Urinary bladder (tissue), 4 donors: ENCODE data around the gene OR2A5. TPM values are rescaled to one million over a fixed set of nuclear protein-coding genes. Genes with fewer than 3 reads are reported as not detected.
"Not testable (repeated sequence)": the region's sequence is repeated elsewhere in the genome, so short reads cannot be mapped to it uniquely, and the experiment has no call there.

Experiments
- DNase-seq: peaks from one replicate; pipeline ENCODE4 v3.0.0-alpha.2; 2015; ENCODE audit errors: extremely low spot score
- H3K27ac ChIP-seq: one replicate; pipeline ENCODE4 v1.5.1; 2013; ENCODE audit warnings: low read depth, mild to moderate bottlenecking, moderate library complexity
- H3K36me3 ChIP-seq: one replicate; pipeline ENCODE4 v1.6.1; 2013; ENCODE audit warnings: mild to moderate bottlenecking, moderate library complexity; ENCODE audit not compliant: insufficient read depth
- H3K4me1 ChIP-seq: one replicate; pipeline ENCODE4 v1.6.1; 2013; ENCODE audit warnings: mild to moderate bottlenecking, moderate library complexity; ENCODE audit not compliant: insufficient read depth
- H3K4me3 ChIP-seq: one replicate; pipeline ENCODE4 v1.5.1; 2013; ENCODE audit warnings: low read depth, low read length
- WGBS: extraction: QIAGEN DNeasy Blood & Tissue Kit; methylation state at CpG from one replicate; pipeline ENCODE4 v1.1.7; 2013; 5-methylcytosine and 5-hydroxymethylcytosine counted together
- polyA plus RNA-seq: library from polyadenylated mRNA; stranded (reverse); fragments of 200-250 nt; gene quantifications from one replicate; pipeline ENCODE4 v1.2.3, GENCODE V29; 2013
- total RNA-seq: library from RNA; depleted of rRNA; stranded (reverse); fragments of >200 nt; gene quantifications from one replicate; pipeline ENCODE4 v1.2.3, GENCODE V29; 2014
- donor health status: healthy with polysubstance abuse.
- donor health status: healthy.

The OR2A5 gene
- total and polyA plus RNA-seq, 2 donors: not detected

GRCh38 chr7:144050093-144050492 is 1.3 kb downstream of the OR2A5 start:
- WGBS: 21% methylated on average over 3 of the region's 3 CpGs
- H3K36me3 ChIP-seq: no peaks in the 10 kb centered on the region
- no peak overlapping the region for H3K4me3 ChIP-seq
- no peak for DNase-seq
- H3K4me1 ChIP-seq: no peaks in the 10 kb centered on the region
- no peak overlapping the region for H3K27ac ChIP-seq

DNA sequence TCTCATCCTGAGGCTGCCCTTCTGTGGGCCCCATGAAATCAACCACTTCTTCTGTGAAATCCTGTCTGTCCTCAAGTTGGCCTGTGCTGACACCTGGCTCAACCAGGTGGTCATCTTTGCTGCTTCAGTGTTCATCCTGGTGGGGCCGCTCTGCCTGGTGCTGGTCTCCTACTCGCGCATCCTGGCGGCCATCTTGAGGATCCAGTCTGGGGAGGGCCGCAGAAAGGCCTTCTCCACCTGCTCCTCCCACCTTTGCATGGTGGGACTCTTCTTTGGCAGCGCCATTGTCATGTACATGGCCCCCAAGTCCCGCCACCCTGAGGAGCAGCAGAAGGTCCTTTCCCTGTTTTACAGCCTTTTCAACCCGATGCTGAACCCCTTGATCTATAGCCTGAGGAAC is 2.1 kb downstream of the OR2A5 start:
- not testable (repeated sequence) for DNase-seq, H3K4me1 ChIP-seq, H3K4me3 ChIP-seq, H3K36me3 ChIP-seq, H3K27ac ChIP-seq
- 88% methylated on average over 8 of the region's 8 CpGs for WGBS

DNA sequence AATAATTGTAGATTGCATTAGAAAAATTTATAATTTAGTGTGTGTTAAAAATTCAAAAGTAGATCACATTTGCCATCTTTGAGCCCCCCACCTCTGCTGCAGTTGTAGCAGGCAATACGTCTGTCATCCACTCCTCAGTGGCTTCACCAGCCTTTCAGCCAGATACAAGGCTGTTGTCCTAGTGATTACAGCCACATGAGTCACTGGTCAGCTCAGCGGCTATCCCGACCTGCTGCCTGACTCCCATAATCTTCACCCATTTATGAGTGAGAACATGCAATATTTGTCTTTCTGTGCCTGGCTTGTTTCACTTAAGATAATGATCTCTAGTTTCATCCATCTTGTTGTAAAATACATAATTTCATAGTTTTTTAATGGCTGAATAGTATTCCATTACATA is 9.2 kb downstream of the OR2A5 start:
- DNase-seq: no peak
- no peaks in the 10 kb centered on the region for H3K36me3 ChIP-seq

DNA sequence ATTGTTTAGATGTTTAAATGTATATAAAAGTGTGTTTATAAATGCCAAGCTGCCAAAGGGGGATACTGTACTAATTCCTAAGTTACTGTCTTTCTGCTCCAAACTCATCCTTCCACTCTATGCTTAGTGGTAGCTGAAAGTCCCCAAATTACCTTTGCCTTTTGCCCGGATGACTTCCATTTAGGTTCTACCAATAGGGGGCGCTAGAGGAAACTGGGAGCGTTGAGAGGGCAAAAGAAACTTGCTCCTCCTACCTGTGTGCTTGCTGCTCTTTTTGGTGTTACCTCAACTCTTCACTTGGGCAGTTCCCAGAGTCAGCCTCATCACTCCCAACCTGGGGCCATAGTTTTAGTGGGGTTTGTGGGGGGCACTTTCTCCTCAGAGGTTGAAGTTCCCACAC is 15.0 kb downstream of the OR2A5 start:
- WGBS: 58% methylated on average over 3 of the region's 3 CpGs
- no peak for DNase-seq
- Histone ChIP-seq H3K4me1 (no peaks in the 10 kb centered on the region), H3K4me3 (no peak overlapping the region), H3K36me3 (no peaks in the 10 kb centered on the region), H3K27ac (no peak overlapping the region)

More for the DNA sequence above, 9.2 kb downstream of the OR2A5 start:
- WGBS: 73% methylated on average over 3 of the region's 3 CpGs
- Histone ChIP-seq H3K4me1 (no peaks in the 10 kb centered on the region), H3K27ac (no peak overlapping the region), H3K4me3 (no peak overlapping the region)

DNA sequence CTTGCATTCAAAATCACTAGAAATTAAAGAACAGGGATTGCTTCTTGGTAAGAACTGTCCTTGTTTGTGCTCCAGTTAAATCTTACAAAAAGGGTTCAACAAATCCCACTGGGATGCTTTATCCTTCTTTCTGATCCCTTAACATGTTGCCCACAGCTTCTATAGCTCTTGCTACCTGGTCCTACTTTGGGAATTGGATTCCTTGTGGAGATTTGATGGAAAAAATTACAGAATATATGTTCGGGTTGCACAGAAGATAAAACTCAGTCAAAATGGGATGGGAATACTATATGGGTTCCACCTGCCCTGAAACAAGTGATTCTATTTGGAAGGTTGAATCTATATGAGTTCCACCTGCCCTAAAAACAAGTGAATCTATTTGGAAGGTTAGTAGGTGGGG is 20.8 kb downstream of the OR2A5 start, which contains the start of gene OR2A25:
TSS of gene OR2A25 (plus strand) at position 301 of the 400 bp plus-strand sequence. CDS start 4,409 bp downstream, outside the sequence.
- H3K4me3 ChIP-seq: no peak within 1 kb of the TSS
- WGBS: 79% methylated on average over 1 of the region's 1 CpG
- H3K36me3 ChIP-seq: no peaks in the 10 kb centered on the region
- no peak within 1 kb of the TSS for H3K27ac ChIP-seq
- H3K4me1 ChIP-seq: no peaks in the 10 kb centered on the region
- DNase-seq: no peak

GRCh38 chr7:144069953-144070352 is 21.2 kb downstream of the OR2A5 start:
- 43% methylated on average over 2 of the region's 2 CpGs for WGBS
- no peaks in the 10 kb centered on the region for H3K36me3 ChIP-seq
- no peaks in the 10 kb centered on the region for H3K4me1 ChIP-seq
- no peak for DNase-seq
- H3K27ac ChIP-seq: no peak overlapping the region
- H3K4me3 ChIP-seq: no peak overlapping the region

GRCh38 chr7:144074374-144074773 is 25.6 kb downstream of the OR2A5 start:
- Histone ChIP-seq H3K4me3 (no peak overlapping the region), H3K27ac (no peak overlapping the region), H3K4me1 (no peaks in the 10 kb centered on the region), H3K36me3 (no peaks in the 10 kb centered on the region)
- DNase-seq: no peak
- WGBS: 90% methylated on average over 8 of the region's 8 CpGs

DNA sequence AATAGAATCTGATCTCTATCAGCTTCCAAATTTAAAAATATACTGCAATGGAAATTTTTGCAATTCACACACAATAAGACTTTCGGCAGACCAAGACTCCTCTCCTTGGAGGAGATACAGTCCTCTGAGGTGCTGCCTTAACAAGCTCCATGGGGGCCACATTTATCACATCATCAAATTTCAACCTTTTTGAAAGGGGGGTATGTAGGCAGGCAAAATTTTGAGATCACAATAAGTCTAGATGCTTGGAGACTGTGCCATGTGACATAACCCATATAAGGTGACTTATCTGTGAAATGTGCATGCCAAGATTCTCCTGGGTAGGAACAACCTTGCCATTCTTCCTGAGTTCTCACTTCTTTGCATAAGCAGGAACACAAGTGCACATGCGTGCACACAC is 37.2 kb downstream of the OR2A5 start, which contains the start of gene OR2A12:
TSS of gene OR2A12 (plus strand) at position 301 of the 400 bp plus-strand sequence. CDS start 8,830 bp downstream, outside the sequence.
- H3K4me1 ChIP-seq: no peaks in the 10 kb centered on the region

GRCh38 chr7:144086730-144087129 is 38.0 kb downstream of the OR2A5 start:
- WGBS: 60% methylated on average over 4 of the region's 4 CpGs
- DNase-seq: no peak
- Histone ChIP-seq H3K4me3 (no peak overlapping the region), H3K4me1 (no peaks in the 10 kb centered on the region), H3K27ac (no peak overlapping the region), H3K36me3 (no peaks in the 10 kb centered on the region)

More for the DNA sequence above, 37.2 kb downstream of the OR2A5 start, which contains the start of gene OR2A12:
- no peaks in the 10 kb centered on the region for H3K36me3 ChIP-seq
- 82% methylated on average over 2 of the region's 2 CpGs for WGBS
- no peak for DNase-seq
- H3K4me3 ChIP-seq: no peak within 1 kb of the TSS
- no peak within 1 kb of the TSS for H3K27ac ChIP-seq

- Histone ChIP-seq H3K27ac (no peak overlapping the region), H3K4me3 (no peak overlapping the region), H3K36me3 (no peaks in the 10 kb centered on the region), H3K4me1 (no peaks in the 10 kb centered on the region)
- WGBS: 75% methylated on average over 1 of the region's 1 CpG
- no peak for DNase-seq
Observed at GRCh38 chr7:144087230-144087629, 38.5 kb downstream of the OR2A5 start.

DNA sequence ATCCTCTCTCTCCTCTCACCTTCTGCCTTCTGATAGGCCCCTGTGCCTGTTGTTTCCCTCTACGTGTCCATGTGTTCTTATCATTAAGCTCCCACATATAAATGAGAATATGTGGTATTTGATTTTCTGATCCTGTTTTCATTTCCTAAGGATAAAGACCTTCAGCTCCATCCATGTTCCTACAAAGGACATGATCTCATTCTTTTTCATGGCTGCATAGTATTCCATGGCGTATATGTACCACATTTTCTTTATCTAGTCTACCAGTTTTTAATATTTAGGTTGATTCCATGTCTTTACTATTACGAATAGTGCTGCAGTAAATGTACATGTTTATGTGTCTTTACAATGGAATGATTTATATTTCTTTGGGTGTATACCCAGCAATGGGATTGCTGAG is 41.9 kb downstream of the OR2A5 start:
- Histone ChIP-seq H3K4me1 (no peaks in the 10 kb centered on the region), H3K4me3 (no peak overlapping the region), H3K27ac (no peak overlapping the region), H3K36me3 (no peaks in the 10 kb centered on the region)
- no peak for DNase-seq
- 88% methylated on average over 3 of the region's 3 CpGs for WGBS

- no peak for DNase-seq
- Histone ChIP-seq H3K36me3 (no peaks in the 10 kb centered on the region), H3K27ac (no peak overlapping the region), H3K4me1 (no peaks in the 10 kb centered on the region), H3K4me3 (no peak overlapping the region)
Observed at GRCh38 chr7:144098776-144099175, 50.0 kb downstream of the OR2A5 start.

DNA sequence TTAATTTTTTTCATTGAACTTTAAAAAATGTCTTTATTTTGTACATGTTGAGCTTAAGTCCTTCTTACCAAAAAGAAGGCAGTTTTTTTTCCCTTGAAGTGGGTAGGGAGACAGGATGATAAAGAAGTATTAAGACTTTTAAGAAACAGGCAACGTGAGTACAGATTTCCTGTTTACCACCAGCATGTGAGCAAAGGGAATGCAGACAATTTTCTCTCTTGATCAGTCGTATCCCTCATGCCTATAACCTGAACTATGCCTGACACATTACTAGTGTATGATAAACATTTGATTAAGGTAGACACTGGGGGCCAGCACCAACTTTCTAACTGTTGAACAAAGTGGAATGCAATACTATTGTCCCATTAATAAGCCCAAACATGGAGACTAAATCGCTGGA is 51.9 kb downstream of the OR2A5 start:
- H3K4me1 ChIP-seq: no peaks in the 10 kb centered on the region
- 43% methylated on average over 3 of the region's 3 CpGs for WGBS
- no peak for DNase-seq
- no peak overlapping the region for H3K4me3 ChIP-seq
- no peak overlapping the region for H3K27ac ChIP-seq
- no peaks in the 10 kb centered on the region for H3K36me3 ChIP-seq

DNA sequence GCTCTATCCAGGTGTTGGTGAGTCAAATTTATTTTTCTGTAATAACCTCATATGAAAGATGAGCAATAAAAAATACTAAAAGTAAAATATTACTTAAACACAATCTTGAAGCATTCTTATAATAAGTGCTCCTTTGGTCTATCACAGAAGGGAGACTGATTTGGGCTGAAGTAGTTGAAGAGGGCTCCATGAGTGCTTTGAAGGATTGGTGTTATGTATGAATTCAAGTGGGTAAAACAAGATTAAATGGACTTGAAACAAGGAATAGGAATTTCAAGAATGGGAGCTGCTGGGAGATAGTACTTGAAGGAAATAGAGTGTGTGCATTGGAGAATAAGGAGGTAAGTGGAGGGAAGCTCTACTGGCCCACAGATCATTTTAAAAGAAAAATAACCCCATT is 53.3 kb downstream of the OR2A5 start:
- DNase-seq: no peak
- Histone ChIP-seq H3K27ac (no peak overlapping the region), H3K4me1 (no peaks in the 10 kb centered on the region), H3K4me3 (no peak overlapping the region), H3K36me3 (no peaks in the 10 kb centered on the region)

DNA sequence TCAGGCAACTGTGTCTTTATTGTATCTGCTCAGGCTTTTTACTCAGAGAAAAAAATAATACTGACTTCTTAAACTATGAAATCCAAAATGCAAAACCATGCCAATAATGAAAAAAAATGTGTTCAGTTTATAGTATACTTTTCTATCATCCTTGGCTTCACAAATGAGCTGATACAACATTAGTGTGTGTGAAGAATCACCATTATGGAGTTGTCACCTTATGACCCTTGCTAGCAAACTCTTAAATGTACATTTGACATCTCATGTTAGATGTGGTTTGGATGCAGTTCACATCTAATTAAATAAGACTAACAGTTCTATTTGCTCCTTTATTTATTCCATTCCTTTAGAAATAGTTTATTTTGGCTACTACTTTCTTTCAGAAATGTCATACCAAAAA is 56.5 kb downstream of the OR2A5 start:
- no peak overlapping the region for H3K27ac ChIP-seq
- H3K4me1 ChIP-seq: no peaks in the 10 kb centered on the region
- H3K36me3 ChIP-seq: no peaks in the 10 kb centered on the region
- no peak overlapping the region for H3K4me3 ChIP-seq
- DNase-seq: no peak
